GM21619 (cell line): ENCODE results near the gene NFE2L1.
"Not testable (repeated sequence)": the region's sequence is repeated elsewhere in the genome, so short reads cannot be mapped to it uniquely, and the experiment has no call there.

Experiments used
- ATAC-seq: cut with Tn5 transposase; IDR thresholded peaks from one replicate; pipeline ENCODE4 v1.9.1; 2021; ENCODE audit not compliant: unreplicated experiment

NFE2L1 gene

GRCh38 chr17:48066656-48067055, 18.5 kb downstream of the NFE2L1 start:
- ATAC-seq = no peak

- no peak for ATAC-seq
These were observed 19.1 kb downstream of the NFE2L1 start for GRCh38 chr17:48067245-48067644.

GRCh38 chr17:48067808-48068207, 19.6 kb downstream of the NFE2L1 start:
- ATAC-seq = not testable (repeated sequence)

GRCh38 chr17:48068491-48068961, 20.4 kb downstream of the NFE2L1 start:
- ATAC-seq = no peak

- no peak for ATAC-seq
These were observed 22.0 kb downstream of the NFE2L1 start for GRCh38 chr17:48070195-48070594.

GRCh38 chr17:48071654-48072053, 23.5 kb downstream of the NFE2L1 start:
- ATAC-seq = no peak

GRCh38 chr17:48072811-48073210, 24.7 kb downstream of the NFE2L1 start:
- not testable (repeated sequence) for ATAC-seq

- not testable (repeated sequence) for ATAC-seq
These were observed 25.5 kb downstream of the NFE2L1 start for GRCh38 chr17:48073566-48074094.

- ATAC-seq = no peak
These were observed 26.3 kb downstream of the NFE2L1 start for GRCh38 chr17:48074322-48075081.

GRCh38 chr17:48077152-48077551, 29.0 kb downstream of the NFE2L1 start:
- ATAC-seq = not testable (repeated sequence)

- no peak for ATAC-seq
These were observed 33.7 kb downstream of the NFE2L1 start for GRCh38 chr17:48081858-48082257.

- ATAC-seq = no peak
These were observed 36.8 kb downstream of the NFE2L1 start for GRCh38 chr17:48084932-48085331.

- no peak for ATAC-seq
These were observed 45.3 kb downstream of the NFE2L1 start for GRCh38 chr17:48093341-48094045.

- ATAC-seq = no peak
These were observed 47.5 kb downstream of the NFE2L1 start for GRCh38 chr17:48095611-48096010.

- ATAC-seq = no peak
These were observed 52.0 kb downstream of the NFE2L1 start for GRCh38 chr17:48100160-48100559.

GRCh38 chr17:48100591-48101011, 52.4 kb downstream of the NFE2L1 start:
- no peak for ATAC-seq

- ATAC-seq = peak; percentile 85
These were observed 53.0 kb downstream of the NFE2L1 start, which contains the start of gene CBX1 for GRCh38 chr17:48101012-48101720. Gene CBX1, minus strand, starts transcription at chr17:48101478. Its CDS starts 24,474 bp downstream, at chr17:48077004.

- ATAC-seq = no peak
These were observed 54.0 kb downstream of the NFE2L1 start for GRCh38 chr17:48102043-48102750.

GRCh38 chr17:48102798-48103715, 54.9 kb downstream of the NFE2L1 start:
- no peak for ATAC-seq
